Measurements from ENCODE around the gene ATP2B3.
A peak's percentile ranks its signal among the peaks of the same experiment; 100 is the strongest.

Gene ATP2B3

DNA sequence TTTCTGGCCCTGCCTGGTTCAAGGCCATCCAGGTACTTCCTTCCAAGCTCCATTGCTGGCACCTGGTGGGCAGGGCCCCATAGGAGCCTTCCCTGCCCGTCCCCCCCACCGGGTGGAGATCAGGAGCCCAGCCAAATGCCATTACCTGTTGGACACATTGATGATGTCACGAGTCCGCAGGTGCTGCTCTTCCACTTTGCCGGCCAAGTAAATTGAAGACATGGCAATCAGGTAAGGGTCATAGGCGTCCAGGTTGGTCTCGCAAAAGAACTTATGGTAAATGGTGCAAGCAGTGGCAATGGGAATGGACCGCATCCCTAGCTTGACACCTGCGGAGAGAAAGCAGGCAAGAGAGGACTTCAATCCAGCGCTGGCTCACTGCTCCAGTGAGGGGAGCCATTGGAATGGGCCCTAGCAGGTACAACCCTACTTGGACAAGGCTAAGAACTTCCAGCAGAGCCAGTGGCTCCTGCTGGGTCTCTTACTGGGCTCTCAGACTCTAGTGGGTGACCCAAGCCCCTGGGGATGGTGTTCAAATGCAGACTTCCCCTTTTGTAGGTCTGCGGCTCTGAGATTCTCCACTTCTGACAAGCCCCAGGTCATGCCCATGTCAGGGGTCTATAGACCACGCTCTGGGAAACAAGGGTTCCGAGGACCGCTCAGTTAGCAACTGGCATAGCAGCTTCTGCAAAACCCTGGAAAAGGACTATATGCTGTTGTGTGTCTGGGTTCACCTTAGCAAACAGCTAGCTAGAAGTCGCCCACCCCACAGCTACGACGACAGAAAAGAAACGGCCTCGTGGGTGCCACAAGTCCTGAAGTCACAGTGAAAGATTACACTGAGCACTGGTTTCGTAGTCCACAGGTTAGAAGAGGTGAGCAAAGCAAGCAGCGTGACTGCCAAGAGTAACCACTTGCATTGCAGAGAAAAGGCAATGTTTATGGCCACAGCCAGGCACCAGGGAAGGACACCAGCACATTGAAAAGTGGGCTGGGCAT is 78.7 kb downstream of the ATP2B3 start:
- WGBS (ENCODE audit: insufficient coverage), result 94% methylated on average over 20 of the region's 21 CpGs
- POLR2A ChIA-PET, result no interaction called here
- Histone ChIP-seq H3K27me3 (replicated peaks in 2 of 5; ENCODE audit: control insufficient read depth in 4 of 5, insufficient read depth in 5 of 5, low read length in 4 of 5) (peaks cover 0 to 30% (median 0%) of the 10 kb centered on the region in 5 experiments), H3K27ac (ENCODE audit: insufficient read depth in 1 of 2, low read depth in 1 of 2, low read length in 2 of 2, poor library complexity in 1 of 2, severe bottlenecking in 2 of 2) (no peak overlapping the region), H3K9me3 (ENCODE audit: control extremely low read depth in 1 of 5, control insufficient read depth in 4 of 5, insufficient read depth in 2 of 5, low read depth in 1 of 5, low read length in 4 of 5) (peaks cover 0 to 10% (median 0%) of the 10 kb centered on the region in 5 experiments), H3K36me3 (ENCODE audit: control insufficient read depth in 4 of 4, insufficient read depth in 4 of 4, low read length in 3 of 4) (peaks cover 2 to 40% (median 13%) of the 10 kb centered on the region in 4 experiments), H3K4me1 (ENCODE audit: control extremely low read depth in 1 of 4, control insufficient read depth in 4 of 4, insufficient read depth in 4 of 4, low read length in 3 of 4) (peaks cover 6 to 21% (median 10%) of the 10 kb centered on the region in 4 experiments), H3K4me3 (ENCODE audit: control insufficient read depth in 1 of 7, extremely low read depth in 1 of 7, insufficient read depth in 4 of 7, low read depth in 2 of 7, low read length in 6 of 7) (no peak overlapping the region)
- no peak for DNase-seq
- CTCF ChIA-PET, result no interaction called here

DNA sequence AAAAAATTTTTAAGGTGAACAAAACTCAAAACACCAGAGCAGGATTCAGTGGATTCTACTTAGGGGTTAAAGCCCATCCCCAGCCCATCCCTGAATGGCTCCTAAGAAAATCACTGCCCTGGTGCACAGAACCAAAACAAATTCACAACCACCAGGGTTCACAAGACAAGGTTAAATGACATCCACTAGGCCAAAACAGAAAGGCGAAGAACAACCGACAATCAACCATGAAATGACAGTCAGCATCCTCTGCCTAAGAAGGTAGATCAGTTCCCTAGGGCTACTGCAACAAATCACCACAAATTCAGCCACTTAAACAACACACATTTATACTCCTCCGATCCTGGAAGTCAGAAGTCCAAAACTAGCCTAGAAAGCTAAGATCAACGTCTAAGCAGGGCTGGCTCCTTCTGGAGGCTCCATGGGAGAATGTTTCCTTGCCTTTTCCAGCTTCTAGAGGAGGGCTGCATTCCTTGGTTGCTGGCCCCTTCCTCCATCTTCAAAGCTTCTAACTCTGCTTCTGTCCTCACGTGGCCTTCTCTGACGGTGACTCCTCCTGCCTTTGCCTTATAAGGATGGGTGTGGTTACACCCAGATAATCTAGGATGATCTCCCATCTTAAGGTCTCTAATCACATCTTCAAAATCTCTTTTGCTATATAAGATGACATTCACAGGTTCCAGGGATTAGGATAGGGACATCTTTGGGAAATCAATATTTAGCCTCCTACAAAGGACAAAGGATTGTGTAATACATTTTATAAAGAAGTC is 79.7 kb downstream of the ATP2B3 start:
- Histone ChIP-seq H3K9me3 (ENCODE audit: control extremely low read depth in 1 of 5, control insufficient read depth in 4 of 5, insufficient read depth in 2 of 5, low read depth in 1 of 5, low read length in 4 of 5) (peaks cover 0 to 10% (median 0%) of the 10 kb centered on the region in 5 experiments), H3K27me3 (replicated peaks in 2 of 5; ENCODE audit: control insufficient read depth in 4 of 5, insufficient read depth in 5 of 5, low read length in 4 of 5) (peaks cover 0 to 30% (median 0%) of the 10 kb centered on the region in 5 experiments), H3K4me3 (ENCODE audit: control insufficient read depth in 1 of 7, extremely low read depth in 1 of 7, insufficient read depth in 4 of 7, low read depth in 2 of 7, low read length in 6 of 7) (no peak overlapping the region), H3K27ac (ENCODE audit: insufficient read depth in 1 of 2, low read depth in 1 of 2, low read length in 2 of 2, poor library complexity in 1 of 2, severe bottlenecking in 2 of 2) (no peak overlapping the region), H3K36me3 (ENCODE audit: control insufficient read depth in 4 of 4, insufficient read depth in 4 of 4, low read length in 3 of 4) (peaks cover 2 to 32% (median 13%) of the 10 kb centered on the region in 4 experiments), H3K4me1 (ENCODE audit: control extremely low read depth in 1 of 4, control insufficient read depth in 4 of 4, insufficient read depth in 4 of 4, low read length in 3 of 4) (peaks cover 6 to 21% (median 10%) of the 10 kb centered on the region in 4 experiments)
- DNase-seq, result no peak
- 86% methylated on average over 4 of the region's 6 CpGs for WGBS (ENCODE audit: insufficient coverage)
- ChIA-PET POLR2A (no interaction called here), CTCF (interaction anchor here (1.1 kb wide), 1 partner anchor 23 kb away, joined by 3 read pairs; no protein-coding TSS in a partner anchor)

DNA sequence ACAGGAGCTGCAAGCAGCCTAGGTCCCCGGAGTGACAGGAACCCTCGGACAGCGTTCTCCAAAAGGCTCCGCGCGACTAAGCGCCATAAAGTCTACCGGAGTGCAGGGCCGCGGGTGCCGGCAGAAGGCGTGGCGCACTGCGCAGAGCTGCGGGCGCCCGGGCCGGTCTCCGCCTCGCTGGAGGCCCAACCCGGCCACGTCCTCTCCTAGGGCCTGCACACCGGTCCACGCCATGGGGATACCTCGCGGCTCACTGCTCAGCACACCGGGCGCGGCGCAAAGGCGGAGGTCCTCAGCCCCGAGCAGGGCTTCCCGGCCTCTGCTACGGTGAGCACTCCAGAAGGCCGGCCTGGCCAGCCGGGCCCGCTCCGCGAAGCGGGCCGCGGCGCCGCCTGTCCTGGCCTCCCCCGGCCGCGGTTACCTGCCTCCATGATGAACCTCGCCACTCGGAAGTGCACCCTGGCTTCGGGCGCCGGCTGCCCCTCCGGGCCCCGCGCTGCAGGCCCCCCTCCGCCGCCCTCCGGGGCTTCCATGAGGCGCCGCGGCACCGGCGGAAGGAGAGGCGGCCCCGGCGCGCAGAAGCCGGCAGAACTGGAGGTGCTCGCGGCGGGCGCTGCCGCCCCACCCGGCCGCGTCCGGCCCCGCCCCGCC is 81.2 kb downstream of the ATP2B3 start, which contains the start of gene CCNQ:
CCNQ (minus strand) TSS at position 599 of the 651 bp plus-strand sequence; CDS start at position 533, 66 bp downstream.
- H3K27me3 ChIP-seq (replicated peaks in 2 of 5; ENCODE audit: control insufficient read depth in 4 of 5, insufficient read depth in 5 of 5, low read length in 4 of 5), result peaks cover 0 to 27% (median 0%) of the 10 kb centered on the region in 5 experiments
- ChIA-PET CTCF (interaction anchor here (0.8 to 0.9 kb wide), 2 partner anchors 43 to 59 kb away, joined by 3 to 4 read pairs; no protein-coding TSS in a partner anchor), POLR2A (interaction anchor here (1.3 kb wide), 1 partner anchor 29 kb away, joined by 3 read pairs; no protein-coding TSS in a partner anchor)
- H3K9me3 ChIP-seq (ENCODE audit: control extremely low read depth in 1 of 5, control insufficient read depth in 4 of 5, insufficient read depth in 2 of 5, low read depth in 1 of 5, low read length in 4 of 5), result peaks cover 0 to 10% (median 0%) of the 10 kb centered on the region in 5 experiments
- peaks cover 6 to 21% (median 10%) of the 10 kb centered on the region in 4 experiments for H3K4me1 ChIP-seq (ENCODE audit: control extremely low read depth in 1 of 4, control insufficient read depth in 4 of 4, insufficient read depth in 4 of 4, low read length in 3 of 4)
- peak; percentile 14 to 58 (median 41) for DNase-seq
- peaks cover 2 to 18% (median 7%) of the 10 kb centered on the region in 4 experiments for H3K36me3 ChIP-seq (ENCODE audit: control insufficient read depth in 4 of 4, insufficient read depth in 4 of 4, low read length in 3 of 4)
- 29% methylated on average over 54 of the region's 79 CpGs for WGBS (ENCODE audit: insufficient coverage)
- H3K4me3 ChIP-seq (ENCODE audit: control insufficient read depth in 1 of 7, extremely low read depth in 1 of 7, insufficient read depth in 4 of 7, low read depth in 2 of 7, low read length in 6 of 7), result peak within 1 kb of the TSS; percentile 61 to 89 (median 75)
- H3K27ac ChIP-seq (ENCODE audit: insufficient read depth in 1 of 2, low read depth in 1 of 2, low read length in 2 of 2, poor library complexity in 1 of 2, severe bottlenecking in 2 of 2), result peak within 1 kb of the TSS in 1 of 2 experiments; percentile 58

DNA sequence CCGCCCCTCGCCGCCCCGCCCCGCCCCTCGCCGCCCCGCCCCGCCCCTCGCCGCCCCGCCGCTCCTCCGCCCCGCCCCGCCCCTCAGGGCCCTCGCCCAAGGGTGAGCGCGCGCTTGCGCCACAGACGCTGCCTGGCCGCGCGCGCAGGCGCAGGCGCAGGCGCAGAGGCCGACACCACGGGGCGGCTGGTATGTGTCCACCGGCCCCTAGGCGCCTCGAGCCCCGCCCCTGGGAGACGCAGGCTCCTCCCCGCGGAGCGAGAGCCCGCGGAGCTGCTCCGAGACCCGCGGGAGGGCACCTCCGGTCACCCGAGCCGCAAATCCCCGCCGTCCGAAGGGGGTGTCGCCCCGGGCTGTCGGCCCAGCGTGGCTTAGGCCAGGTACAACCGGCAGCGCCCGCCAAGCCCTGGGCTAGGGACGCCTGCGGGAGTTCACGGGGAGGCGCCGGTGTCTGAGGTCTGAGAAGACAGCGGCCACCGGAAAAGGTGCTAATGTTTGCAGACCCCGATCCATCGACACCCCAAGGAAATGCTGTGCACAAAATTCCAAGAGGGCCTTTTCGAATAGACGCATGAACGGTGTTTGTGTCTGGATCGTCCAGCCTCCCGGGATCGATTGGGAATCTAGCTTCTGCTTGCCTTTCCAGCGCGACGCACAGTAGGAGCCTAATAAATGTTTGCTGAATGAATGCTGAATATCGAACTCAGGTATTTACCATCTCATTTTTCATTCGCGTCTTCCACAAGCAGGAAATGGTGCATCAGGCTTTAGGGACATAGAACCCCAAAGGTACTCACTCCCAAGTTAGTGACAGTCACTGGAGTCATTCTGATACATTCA is 82.0 kb downstream of the ATP2B3 start:
- H3K36me3 ChIP-seq (ENCODE audit: control insufficient read depth in 4 of 4, insufficient read depth in 4 of 4, low read length in 3 of 4), result peaks cover 0 to 11% (median 3%) of the 10 kb centered on the region in 4 experiments
- peak; percentile 81 to 90 (median 89) for DNase-seq
- H3K27ac ChIP-seq (ENCODE audit: insufficient read depth in 1 of 2, low read depth in 1 of 2, low read length in 2 of 2, poor library complexity in 1 of 2, severe bottlenecking in 2 of 2), result peak overlapping the region in 1 of 2 experiments; percentile 58
- WGBS (ENCODE audit: insufficient coverage), result 26% methylated on average over 58 of the region's 79 CpGs
- H3K4me3 ChIP-seq (ENCODE audit: control insufficient read depth in 1 of 7, extremely low read depth in 1 of 7, insufficient read depth in 4 of 7, low read depth in 2 of 7, low read length in 6 of 7), result peak overlapping the region; percentile 61 to 89 (median 75)
- H3K4me1 ChIP-seq (ENCODE audit: control extremely low read depth in 1 of 4, control insufficient read depth in 4 of 4, insufficient read depth in 4 of 4, low read length in 3 of 4), result peaks cover 6 to 21% (median 10%) of the 10 kb centered on the region in 4 experiments
- ChIA-PET CTCF (interaction anchor here (0.7 to 2.9 kb wide), 5 partner anchors 10 to 47 kb away, joined by 3 to 14 read pairs (median 3); no protein-coding TSS in a partner anchor), POLR2A (interaction anchor here (1.3 kb wide), 1 partner anchor 30 kb away, joined by 3 read pairs; no protein-coding TSS in a partner anchor)
- peaks cover 0 to 25% (median 0%) of the 10 kb centered on the region in 5 experiments for H3K27me3 ChIP-seq (replicated peaks in 2 of 5; ENCODE audit: control insufficient read depth in 4 of 5, insufficient read depth in 5 of 5, low read length in 4 of 5)
- peaks cover 0 to 10% (median 0%) of the 10 kb centered on the region in 5 experiments for H3K9me3 ChIP-seq (ENCODE audit: control extremely low read depth in 1 of 5, control insufficient read depth in 4 of 5, insufficient read depth in 2 of 5, low read depth in 1 of 5, low read length in 4 of 5)

DNA sequence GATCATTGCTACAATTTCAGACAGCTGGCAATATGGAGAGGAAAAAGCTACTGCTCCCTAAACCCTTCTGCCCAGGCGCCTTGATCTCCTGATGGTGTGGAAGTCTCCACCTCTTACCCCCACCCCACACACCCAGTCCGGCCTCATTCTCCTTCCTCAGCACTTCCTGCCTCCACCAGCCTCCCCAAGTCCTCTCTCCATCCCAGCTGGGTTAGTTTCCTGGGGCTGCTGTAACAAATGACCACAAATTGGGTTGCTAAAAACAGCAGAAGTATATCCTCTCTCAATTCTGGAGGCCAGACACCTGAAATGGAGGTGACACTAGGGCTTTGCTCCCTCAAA is 82.6 kb downstream of the ATP2B3 start:
- POLR2A ChIA-PET, result no interaction called here
- peaks cover 0 to 8% (median 3%) of the 10 kb centered on the region in 4 experiments for H3K36me3 ChIP-seq (ENCODE audit: control insufficient read depth in 4 of 4, insufficient read depth in 4 of 4, low read length in 3 of 4)
- H3K27ac ChIP-seq (ENCODE audit: insufficient read depth in 1 of 2, low read depth in 1 of 2, low read length in 2 of 2, poor library complexity in 1 of 2, severe bottlenecking in 2 of 2), result no peak overlapping the region
- H3K4me3 ChIP-seq (ENCODE audit: control insufficient read depth in 1 of 7, extremely low read depth in 1 of 7, insufficient read depth in 4 of 7, low read depth in 2 of 7, low read length in 6 of 7), result peak overlapping the region in 6 of 7 experiments; percentile 68 to 89 (median 80)
- H3K4me1 ChIP-seq (ENCODE audit: control extremely low read depth in 1 of 4, control insufficient read depth in 4 of 4, insufficient read depth in 4 of 4, low read length in 3 of 4), result peaks cover 6 to 21% (median 10%) of the 10 kb centered on the region in 4 experiments
- 45% methylated on average over 2 of the region's 2 CpGs for WGBS (ENCODE audit: insufficient coverage)
- peak in 1 of 3 donors; percentile 4 for DNase-seq
- H3K9me3 ChIP-seq (ENCODE audit: control extremely low read depth in 1 of 5, control insufficient read depth in 4 of 5, insufficient read depth in 2 of 5, low read depth in 1 of 5, low read length in 4 of 5), result peaks cover 0 to 10% (median 0%) of the 10 kb centered on the region in 5 experiments
- peaks cover 0 to 24% (median 0%) of the 10 kb centered on the region in 5 experiments for H3K27me3 ChIP-seq (replicated peaks in 2 of 5; ENCODE audit: control insufficient read depth in 4 of 5, insufficient read depth in 5 of 5, low read length in 4 of 5)
- CTCF ChIA-PET, result interaction anchor here (0.7 to 2.9 kb wide), 6 partner anchors 9 to 48 kb away, joined by 3 to 14 read pairs (median 3); no protein-coding TSS in a partner anchor
